K562 (cell line): ENCODE measurements around the gene ACTN3. TPM values are rescaled to one million over a fixed set of nuclear protein-coding genes. Genes with fewer than 3 reads are reported as not detected.

Experiments
- JUN ChIP-seq, 2 experiments: sonication (generic) in 1 of 2; formaldehyde crosslinking in 1 of 2; IDR thresholded peaks; 2 replicates each; pipeline versions ENCODE4 v1.6.1 to v1.8.0; 2012 to 2022; ENCODE audit warnings: borderline replicate concordance in 2 of 2, mild to moderate bottlenecking in 2 of 2, improper control_type of control experiment in 1 of 2, low read depth in 1 of 2, low read length in 1 of 2, missing genetic modification reagents in 1 of 2
- KDM1A ChIP-seq, 2 experiments: fragments of 450-650 bp; IDR thresholded peaks; 2 replicates each; pipeline ENCODE4 v1.6.1; 2016; ENCODE audit warnings: mild to moderate bottlenecking in 2 of 2
- NELFE ChIP-seq: IDR thresholded peaks from 2 replicates; pipeline ENCODE4 v1.6.1; 2011; ENCODE audit warnings: mild to moderate bottlenecking; ENCODE audit not compliant: insufficient read depth, insufficient read length
- PYGO2 ChIP-seq: fragments of 450-650 bp; IDR thresholded peaks from 2 replicates; pipeline ENCODE4 v1.6.1; 2016; ENCODE audit warnings: mild to moderate bottlenecking, missing genetic modification characterization, moderate library complexity, missing compliant biosample characterization
- SIN3B ChIP-seq: fragments of 450-650 bp; IDR thresholded peaks from 2 replicates; pipeline ENCODE4 v1.6.1; 2017; ENCODE audit warnings: low read depth, mild to moderate bottlenecking, moderate library complexity
- SIX5 ChIP-seq, 2 experiments: IDR thresholded peaks; 2 replicates each; pipeline ENCODE4 v1.6.1; 2011; ENCODE audit warnings: low read length in 2 of 2, borderline replicate concordance in 1 of 2, low read depth in 1 of 2, mild to moderate bottlenecking in 1 of 2, moderate library complexity in 1 of 2; ENCODE audit not compliant: insufficient read depth in 1 of 2
- SMC3 ChIP-seq: conservative IDR thresholded peaks from 2 replicates; pipeline ENCODE4 v1.6.1; 2011; ENCODE audit warnings: low read depth, low read length, improper control_type of control experiment; ENCODE audit not compliant: insufficient read depth
- ZFP30 ChIP-seq: fragments of 250-450 bp; sonication (Bioruptor Pico); IDR thresholded peaks from 2 replicates; pipeline ENCODE4 v1.8.0; 2022; ENCODE audit warnings: moderate library complexity, mild to moderate bottlenecking, inconsistent platforms, borderline replicate concordance
- ZNF407 ChIP-seq: fragments of 450-650 bp; IDR thresholded peaks from 2 replicates; pipeline ENCODE4 v1.6.1; 2016; ENCODE audit warnings: low read depth
- ZNF57 ChIP-seq: fragments of 450-650 bp; formaldehyde crosslinking; IDR thresholded peaks from 2 replicates; pipeline ENCODE4 v1.4.0; 2020; ENCODE audit warnings: mild to moderate bottlenecking, moderate library complexity
- polyA plus RNA-seq, 8 experiments: library from polyadenylated mRNA; depleted of rRNA in 4 of 8; stranded (reverse) in 5 of 8; unstranded in 3 of 8; fragments of >200 nt; fragmentation: Nextera tagmentation in 2 of 8; fragmentation: Illumina TruSeq in 1 of 8; extraction: Ambion mirVana in 2 of 8; extraction: Trizol in 1 of 8; gene quantifications; 2 replicates each; pipeline versions ENCODE4 v1.2.1 to v1.2.3, GENCODE V29; 2011 to 2014; ENCODE audit warnings: inconsistent platforms in 1 of 8, missing spikeins in 1 of 8
- total RNA-seq, 7 experiments: library from RNA; depleted of rRNA in 6 of 7; stranded (reverse); fragments of >200 nt in 6 of 7; fragmentation: Illumina TruSeq in 2 of 7; extraction: Trizol in 2 of 7; gene quantifications; 2 replicates each; pipeline versions ENCODE4 v1.2.1 to v1.2.3, GENCODE V29; 2011 to 2021; ENCODE audit warnings: low replicate concordance in 1 of 7
- TF ChIP-seq, protein P1 (sequence below): sonication (generic); formaldehyde crosslinking; IDR thresholded peaks from 2 replicates; pipeline ENCODE4 v1.8.1; 2023; ENCODE audit warnings: mild to moderate bottlenecking, missing genetic modification reagents, moderate library complexity

Gene ACTN3
- total and polyA plus RNA-seq, 9 of the 15 experiments (the other 6 are each of a cell fraction or from before 2014, with no cell fraction given) = not detected

DNA sequence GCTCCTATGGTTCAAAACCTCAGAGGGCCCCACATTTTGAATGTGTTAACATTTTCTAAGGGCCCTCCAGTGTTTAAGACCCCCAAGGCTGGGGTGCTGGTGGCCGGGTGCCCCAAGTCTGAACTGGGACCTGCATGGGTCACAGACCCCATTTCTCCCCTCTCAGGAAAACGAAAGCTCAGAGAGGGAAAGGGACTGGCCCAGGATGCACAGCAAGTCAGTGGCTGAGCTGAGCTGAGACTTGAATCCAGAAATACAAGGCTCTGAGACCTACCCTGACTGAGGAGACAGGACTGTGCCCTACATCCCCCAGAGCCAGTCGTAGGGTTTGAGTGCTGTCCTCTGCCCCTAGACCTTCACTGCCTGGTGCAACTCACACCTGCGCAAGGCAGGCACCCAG is 4.2 kb downstream of the ACTN3 start (continued):
- TF ChIP-seq ZNF407 = no peak
- no peak for TF ChIP-seq ZFP30 (CRISPR knock-in tag)
- TF ChIP-seq NELFE = no peak
- TF ChIP-seq, protein P1, sequence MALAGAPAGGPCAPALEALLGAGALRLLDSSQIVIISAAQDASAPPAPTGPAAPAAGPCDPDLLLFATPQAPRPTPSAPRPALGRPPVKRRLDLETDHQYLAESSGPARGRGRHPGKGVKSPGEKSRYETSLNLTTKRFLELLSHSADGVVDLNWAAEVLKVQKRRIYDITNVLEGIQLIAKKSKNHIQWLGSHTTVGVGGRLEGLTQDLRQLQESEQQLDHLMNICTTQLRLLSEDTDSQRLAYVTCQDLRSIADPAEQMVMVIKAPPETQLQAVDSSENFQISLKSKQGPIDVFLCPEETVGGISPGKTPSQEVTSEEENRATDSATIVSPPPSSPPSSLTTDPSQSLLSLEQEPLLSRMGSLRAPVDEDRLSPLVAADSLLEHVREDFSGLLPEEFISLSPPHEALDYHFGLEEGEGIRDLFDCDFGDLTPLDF (CRISPR knock-in tag) = no peak
- no peak for TF ChIP-seq SIN3B
- TF ChIP-seq JUN (IDR thresholded peaks at IDR 0.05; ENCODE audit: borderline replicate concordance, low read depth, low read length) = no peak
- no peak for TF ChIP-seq JUN (CRISPR knock-in tag; IDR thresholded peaks at IDR 0.05; ENCODE audit: borderline replicate concordance)
- no peak for TF ChIP-seq ZNF57 (CRISPR knock-in tag)
- peak in 1 of 2 experiments; percentile 29; a peak in 1 of 4 replicates for TF ChIP-seq KDM1A (IDR thresholded peaks at IDR 0.05)
- no peak for TF ChIP-seq SIX5 (IDR thresholded peaks at IDR 0.05; ENCODE audit: borderline replicate concordance in 1 of 2, insufficient read depth in 1 of 2, low read depth in 1 of 2, low read length in 2 of 2)
- TF ChIP-seq PYGO2 = no peak
- no peak for TF ChIP-seq SMC3
